Colon (tissue), 2 donors: Measurements from ENCODE around the gene HSD17B8.

ENCODE experiments used
- FAIRE-seq: peaks from 2 replicates; lab custom pipeline; 2012; peaks lifted over from hg19 to GRCh38; lab: Jason Lieb, UNC
- donor health status: control.
- donor health status: control.

HSD17B8 gene

GRCh38 chr6:33241968-33242367, 37.5 kb downstream of the HSD17B8 start:
- no peak for FAIRE-seq

- no peak for FAIRE-seq
Measured at GRCh38 chr6:33243476-33243875, 39.0 kb downstream of the HSD17B8 start.

GRCh38 chr6:33247977-33248642, 43.7 kb downstream of the HSD17B8 start:
- FAIRE-seq, result no peak

GRCh38 chr6:33248643-33248931, 44.1 kb downstream of the HSD17B8 start:
- no peak for FAIRE-seq

- FAIRE-seq, result peak; percentile 38
Measured at GRCh38 chr6:33248932-33249731, 44.7 kb downstream of the HSD17B8 start.

- no peak for FAIRE-seq
Measured at GRCh38 chr6:33249732-33250630, 45.5 kb downstream of the HSD17B8 start.

GRCh38 chr6:33250731-33251130, 46.3 kb downstream of the HSD17B8 start:
- no peak for FAIRE-seq

GRCh38 chr6:33251395-33252012, 47.0 kb downstream of the HSD17B8 start:
- no peak for FAIRE-seq

- FAIRE-seq, result no peak
Measured at GRCh38 chr6:33252759-33253158, 48.3 kb downstream of the HSD17B8 start.

- no peak for FAIRE-seq
Measured at GRCh38 chr6:33254591-33254990, 50.1 kb downstream of the HSD17B8 start.
